Body of pancreas (tissue), 4 donors: ENCODE results near the gene PACS2. TPM values are rescaled to one million over a fixed set of nuclear protein-coding genes. Genes with fewer than 3 reads are reported as not detected.

Experiments
- ATAC-seq: fragments of 150-250 bp; one replicate; pipeline ENCODE4 v1.9.1; 2016
- DNase-seq, 4 donors: peaks; one replicate each; pipeline ENCODE4 v3.0.0-alpha.2; 2019
- H3K27ac ChIP-seq, 4 donors: fragments of 200-600 bp; sonication (generic); 1 replicate in 3 of 4; 2 replicates in 1 of 4; pipeline versions ENCODE4 v1.5.1 to v1.6.1; 2016 to 2019; ENCODE audit warnings: mild to moderate bottlenecking in 1 of 4, mixed read lengths in 1 of 4, moderate library complexity in 1 of 4
- H3K27me3 ChIP-seq, 2 donors: fragments of 200-600 bp; sonication (generic); one replicate each; pipeline ENCODE4 v1.6.0; 2016; ENCODE audit warnings: mild to moderate bottlenecking in 1 of 2
- H3K36me3 ChIP-seq, 2 donors: fragments of 200-600 bp; sonication (generic); replicated peaks in 1 of 2; 2 replicates each; pipeline ENCODE4 v1.5.1; 2016; ENCODE audit warnings: low read depth in 2 of 2; ENCODE audit not compliant: insufficient read depth in 1 of 2
- H3K4me1 ChIP-seq: fragments of 200-600 bp; sonication (generic); one replicate; pipeline ENCODE4 v1.6.0; 2016
- H3K4me3 ChIP-seq, 2 donors: fragments of 200-600 bp; sonication (generic); 1 replicate in 1 of 2; 2 replicates in 1 of 2; pipeline ENCODE4 v1.5.1; 2016 to 2019
- H3K9me3 ChIP-seq, 3 donors: fragments of 200-600 bp; sonication (generic); 1 replicate in 2 of 3; 2 replicates in 1 of 3; pipeline ENCODE4 v1.5.1; 2016
- POLR2A ChIP-seq, 3 donors: fragments of 450-650 bp; IDR thresholded peaks; one replicate each; pipeline ENCODE4 v1.6.1; 2016; ENCODE audit warnings: antibody characterized with exemption in 3 of 3, mild to moderate bottlenecking in 2 of 3
- WGBS, 2 donors: methylation state at CpG; one replicate each; pipeline ENCODE4 v1.1.5; 2017; 5-methylcytosine and 5-hydroxymethylcytosine counted together
- intact Hi-C: fragments of 100-400 bp; cut with DNase I; formaldehyde crosslinking; loops from one replicate; pipeline ENCODE4 v1.15.1; 2023
- total RNA-seq, 2 donors: library from RNA; depleted of rRNA; stranded (reverse); fragments of >200 nt; gene quantifications; one replicate each; pipeline ENCODE4 v1.1.0, GENCODE V29; 2016
- TF ChIP-seq, protein P1 (sequence below), 7 experiments: fragments of 450-650 bp in 4 of 7; fragments of 200-600 bp in 3 of 7; sonication (generic) in 3 of 7; IDR thresholded peaks; one replicate each; pipeline ENCODE4 v1.5.1; 2016 to 2019; ENCODE audit warnings: antibody characterized with exemption in 7 of 7

Gene PACS2
- total RNA-seq, 2 donors from 2014 or later = 56.6 to 102 TPM

DNA sequence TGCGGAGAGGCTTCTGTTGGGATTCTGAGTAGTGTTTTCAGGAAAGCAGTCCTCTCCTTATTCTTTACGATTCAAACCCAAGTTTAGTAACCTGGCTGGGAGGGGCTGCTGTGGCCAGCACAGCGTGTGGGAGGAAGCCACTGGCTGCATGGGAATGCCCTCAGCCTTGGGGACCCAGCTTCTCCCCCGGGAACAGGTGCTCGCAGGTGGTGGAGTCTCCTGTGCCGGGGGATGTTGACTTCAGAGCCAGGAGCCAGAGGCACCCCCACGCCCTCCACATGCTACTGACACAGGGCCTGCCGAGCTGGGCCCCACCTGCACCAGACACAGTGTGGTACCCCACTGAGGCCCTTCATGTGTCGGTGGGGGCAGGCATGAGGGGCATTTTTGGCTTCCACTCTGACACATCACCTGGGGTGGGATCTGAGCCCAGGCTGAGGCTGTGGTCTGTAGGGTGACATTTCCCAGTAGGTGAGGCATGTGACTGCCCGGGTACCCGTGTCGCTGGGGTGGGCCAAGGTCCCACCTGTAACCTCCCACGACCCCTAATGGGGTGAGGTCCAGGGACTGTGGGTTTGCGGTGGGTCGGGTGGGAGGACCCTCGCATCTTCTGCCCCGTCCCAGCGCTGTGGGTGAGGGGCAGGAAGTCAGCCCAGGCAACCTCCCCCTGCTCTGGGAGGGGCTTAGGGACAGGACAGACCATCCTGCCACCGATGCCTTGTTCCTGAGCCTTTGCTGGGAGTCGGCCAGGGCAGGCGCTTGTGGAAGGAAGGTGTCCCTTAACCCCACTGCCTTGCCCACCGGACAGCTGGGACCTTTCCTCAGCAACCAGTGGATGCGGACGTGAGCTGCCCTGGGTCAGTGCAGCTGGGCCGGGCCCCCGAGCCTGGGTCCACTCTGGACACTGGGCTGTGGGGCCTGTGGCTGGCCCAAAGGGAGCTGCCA lies 131.6 kb downstream of the PACS2 start:
- no peak for TF ChIP-seq POLR2A (IDR thresholded peaks at IDR 0.05)
- TF ChIP-seq, protein P1, sequence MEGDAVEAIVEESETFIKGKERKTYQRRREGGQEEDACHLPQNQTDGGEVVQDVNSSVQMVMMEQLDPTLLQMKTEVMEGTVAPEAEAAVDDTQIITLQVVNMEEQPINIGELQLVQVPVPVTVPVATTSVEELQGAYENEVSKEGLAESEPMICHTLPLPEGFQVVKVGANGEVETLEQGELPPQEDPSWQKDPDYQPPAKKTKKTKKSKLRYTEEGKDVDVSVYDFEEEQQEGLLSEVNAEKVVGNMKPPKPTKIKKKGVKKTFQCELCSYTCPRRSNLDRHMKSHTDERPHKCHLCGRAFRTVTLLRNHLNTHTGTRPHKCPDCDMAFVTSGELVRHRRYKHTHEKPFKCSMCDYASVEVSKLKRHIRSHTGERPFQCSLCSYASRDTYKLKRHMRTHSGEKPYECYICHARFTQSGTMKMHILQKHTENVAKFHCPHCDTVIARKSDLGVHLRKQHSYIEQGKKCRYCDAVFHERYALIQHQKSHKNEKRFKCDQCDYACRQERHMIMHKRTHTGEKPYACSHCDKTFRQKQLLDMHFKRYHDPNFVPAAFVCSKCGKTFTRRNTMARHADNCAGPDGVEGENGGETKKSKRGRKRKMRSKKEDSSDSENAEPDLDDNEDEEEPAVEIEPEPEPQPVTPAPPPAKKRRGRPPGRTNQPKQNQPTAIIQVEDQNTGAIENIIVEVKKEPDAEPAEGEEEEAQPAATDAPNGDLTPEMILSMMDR (IDR thresholded peaks at IDR 0.05) = no peak
- ATAC-seq = no peak
- WGBS, 2 donors = 85 to 96% methylated on average over 3 to 26 of the region's 26 CpGs
- Histone ChIP-seq H3K9me3 (no peaks in the 10 kb centered on the region), H3K27ac (no peak overlapping the region), H3K4me3 (no peak overlapping the region), H3K27me3 (no peaks in the 10 kb centered on the region), H3K4me1 (peaks cover 11% of the 10 kb centered on the region), H3K36me3 (peaks cover 0 to 2% of the 10 kb centered on the region in 2 donors)
- intact Hi-C loops = no loop called here
- no peak for DNase-seq

DNA sequence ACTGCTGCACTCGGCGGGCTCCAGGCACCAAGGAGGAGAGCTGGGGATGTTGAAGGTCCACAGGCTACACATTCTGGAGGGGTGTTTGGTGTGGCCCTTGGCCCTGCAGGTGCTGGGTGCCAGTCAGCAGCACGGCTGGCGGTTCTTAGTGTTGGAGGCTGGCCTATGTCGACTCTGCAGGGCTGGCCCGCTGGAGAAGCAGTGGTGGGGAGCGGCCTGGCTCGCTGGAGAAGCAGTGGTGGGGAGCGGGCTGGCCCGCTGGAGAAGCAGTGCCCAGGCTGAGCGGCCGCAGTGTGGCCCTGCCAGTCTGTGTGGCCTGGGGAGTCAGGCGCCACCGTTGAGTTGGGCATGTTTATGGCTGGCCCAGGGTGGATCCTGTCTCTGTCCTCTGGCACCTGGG lies 132.4 kb downstream of the PACS2 start:
- no peak for TF ChIP-seq POLR2A (IDR thresholded peaks at IDR 0.05)
- TF ChIP-seq, protein P1 (IDR thresholded peaks at IDR 0.05) = no peak
- H3K9me3 ChIP-seq = no peaks in the 10 kb centered on the region
- ATAC-seq (no peak), DNase-seq (no peak)
- no peaks in the 10 kb centered on the region for H3K27me3 ChIP-seq
- H3K4me3 ChIP-seq = no peak overlapping the region
- H3K4me1 ChIP-seq = peaks cover 11% of the 10 kb centered on the region
- intact Hi-C loops = no loop called here
- WGBS, 2 donors = 56 to 77% methylated on average over 4 to 10 of the region's 14 CpGs
- H3K36me3 ChIP-seq = peaks cover 0 to 2% of the 10 kb centered on the region in 2 donors
- H3K27ac ChIP-seq = no peak overlapping the region

Other genes with a start within 250 kb of the PACS2 start
- gene GPR132, start 249.3 kb upstream of the PACS2 start, total RNA-seq = 1 to 10 TPM in 1 of 2 donors, not detected in 1; 1.0 TPM
- 10 to 100 TPM; 13.5 to 36.3 TPM for gene JAG2, start 146.0 kb upstream of the PACS2 start, total RNA-seq
- gene NUDT14, start 133.4 kb upstream of the PACS2 start, total RNA-seq = 10 to 100 TPM; 28.8 to 66.9 TPM
- 10 to 100 TPM; 13.0 to 22.4 TPM for gene BTBD6, start 66.2 kb upstream of the PACS2 start, total RNA-seq
- 10 to 100 TPM; 54.5 to 86.7 TPM for gene BRF1, start 13.7 kb upstream of the PACS2 start, total RNA-seq
- gene TEX22, start 83.8 kb downstream of the PACS2 start, total RNA-seq = under 1 TPM in 1 of 2 donors, not detected in 1; 0.33 TPM
- 10 to 100 TPM; 69.8 to 92.6 TPM for gene MTA1, start 105.1 kb downstream of the PACS2 start, total RNA-seq
- 10 to 100 TPM; 65.9 to 96.6 TPM for gene CRIP2, start 160.1 kb downstream of the PACS2 start, total RNA-seq
- gene CRIP1, start 172.1 kb downstream of the PACS2 start, total RNA-seq = 1 to 10 TPM; 2.6 to 5.4 TPM
- 10 to 100 TPM in 1 of 2 donors, 1 to 10 TPM in 1; 1.6 to 12.2 TPM for gene TEDC1, start 176.5 kb downstream of the PACS2 start, total RNA-seq
- gene TMEM121, start 211.8 kb downstream of the PACS2 start, total RNA-seq = 10 to 100 TPM in 1 of 2 donors, 1 to 10 TPM in 1; 4.2 to 13.8 TPM